Stomach (tissue), 4 donors: ENCODE measurements around the gene NEFH.

Source experiments
- EP300 ChIP-seq: sonication (generic); formaldehyde crosslinking; IDR thresholded peaks from one replicate; pipeline ENCODE4 v1.6.1; 2017; ENCODE audit warnings: antibody characterized with exemption
- POLR2A ChIP-seq, 4 donors: fragments of 450-650 bp; IDR thresholded peaks; one replicate each; pipeline ENCODE4 v1.6.1; 2016; ENCODE audit warnings: antibody characterized with exemption in 4 of 4, control low read depth in 2 of 4, mild to moderate bottlenecking in 1 of 4, moderate library complexity in 1 of 4

DNA sequence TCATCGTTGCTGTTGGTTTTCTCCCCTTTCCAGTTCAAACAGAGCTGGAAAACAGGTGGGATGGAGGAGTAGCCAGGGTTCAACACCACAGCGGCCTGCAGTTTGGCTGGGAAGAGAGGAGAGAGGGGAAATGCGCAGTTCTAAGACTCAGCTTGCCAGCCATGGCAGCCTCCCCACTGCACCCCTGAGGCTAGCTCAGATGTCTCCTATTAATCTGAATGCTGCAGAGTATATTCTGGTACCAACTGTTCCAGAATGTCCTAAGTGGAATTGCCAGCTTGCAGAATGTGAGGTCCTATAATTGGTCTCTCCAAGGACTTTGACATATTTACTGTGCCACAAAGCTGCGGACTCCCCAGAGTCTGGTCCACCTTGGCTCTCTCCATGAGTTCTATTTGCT lies 32.0 kb downstream of the NEFH start:
- no peak for TF ChIP-seq POLR2A (IDR thresholded peaks at IDR 0.05)
- TF ChIP-seq EP300, result no peak
